Testis (tissue), 2 donors: ENCODE data around the gene WBP2NL.

Experiments
- CTCF ChIP-seq, 3 experiments: fragments of 450-650 bp in 2 of 3; fragments of 200-600 bp in 1 of 3; sonication (generic) in 1 of 3; IDR thresholded peaks; one replicate each; pipeline ENCODE4 v1.5.1; 2016 to 2019; ENCODE audit warnings: antibody characterized with exemption in 3 of 3, mild to moderate bottlenecking in 2 of 3, moderate library complexity in 1 of 3
- POLR2A ChIP-seq: fragments of 450-650 bp; IDR thresholded peaks from one replicate; pipeline ENCODE4 v1.6.1; 2017; ENCODE audit warnings: antibody characterized with exemption, mild to moderate bottlenecking, moderate library complexity

GRCh38 chr22:41992496-41992895, 6.1 kb upstream of the WBP2NL start:
- TF ChIP-seq CTCF (IDR thresholded peaks at IDR 0.05) (no peak), POLR2A (no peak)
